Measurements from ENCODE around the gene KCNT1. TPM values are rescaled to one million over a fixed set of nuclear protein-coding genes. Genes with fewer than 3 reads are reported as not detected.

Gene KCNT1
- polyA plus RNA-seq, 2 of the 4 experiments (the other 2 are of a cell fraction): not detected

DNA sequence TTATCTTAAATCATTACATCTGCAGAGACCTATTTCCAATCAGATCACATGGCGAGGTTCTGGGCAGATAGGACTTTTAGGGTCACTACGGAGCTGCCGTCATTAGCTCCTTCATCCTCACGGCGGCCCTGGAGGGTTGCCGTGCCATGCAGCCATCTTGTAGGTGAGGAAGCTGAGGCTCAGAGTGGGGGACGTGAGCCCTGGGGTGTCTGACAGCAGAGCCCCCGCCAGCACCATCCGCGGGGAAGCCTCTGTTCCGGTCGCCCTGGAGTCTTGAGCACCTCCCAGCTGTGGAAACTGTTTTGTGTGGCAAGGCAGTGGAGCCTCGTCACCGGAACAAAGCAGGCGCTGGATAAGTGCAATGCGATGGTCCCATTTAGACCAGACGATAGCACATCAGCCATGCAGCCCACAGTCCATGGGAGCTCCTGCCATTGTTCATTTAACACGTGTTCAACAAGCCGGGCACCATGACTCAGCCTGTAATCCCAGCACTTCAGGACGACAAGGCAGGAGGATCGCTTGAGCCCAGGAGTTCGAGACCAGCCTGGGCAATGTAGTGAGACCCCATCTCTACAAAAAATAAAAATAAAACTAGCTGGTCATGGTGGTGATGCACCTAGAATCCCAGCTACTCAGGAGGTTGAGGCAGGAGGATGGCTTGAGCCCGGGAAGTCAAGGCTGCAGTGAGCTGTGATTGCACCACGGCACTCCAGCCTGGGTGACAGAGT is 61.9 kb downstream of the KCNT1 start:
- ChIA-PET POLR2A (no interaction called here), CTCF (interaction anchor here (1.1 to 1.2 kb wide), 2 partner anchors 14 to 34 kb away, joined by 3 to 5 read pairs; no protein-coding TSS in a partner anchor)
- ATAC-seq (no peak), DNase-seq (ENCODE audit: low read depth in 1 of 2, low spot score in 1 of 2) (no peak), FAIRE-seq (no peak)
- Histone ChIP-seq H3K27ac (no peak overlapping the region), H3K4me3 (no peak overlapping the region), H3K4me2 (no peak overlapping the region), H3K4me1 (no peaks in the 10 kb centered on the region), H3K9me3 (peaks cover 12% of the 10 kb centered on the region)
- WGBS (ENCODE audit: missing lambda C conversion rate): 47% methylated on average over 19 of the region's 24 CpGs
- TF ChIP-seq FOSL2 (IDR thresholded peaks at IDR 0.05) (no peak), FOSL2 (CRISPR knock-in tag; IDR thresholded peaks at IDR 0.05) (no peak)

- ChIA-PET CTCF (no interaction called here), POLR2A (no interaction called here)
- Histone ChIP-seq H3K27ac (no peak overlapping the region), H3K9me3 (peaks cover 12% of the 10 kb centered on the region), H3K4me2 (no peak overlapping the region), H3K4me1 (no peaks in the 10 kb centered on the region), H3K4me3 (no peak overlapping the region)
- ATAC-seq (no peak), FAIRE-seq (no peak), DNase-seq (ENCODE audit: low read depth in 1 of 2, low spot score in 1 of 2) (no peak)
- 70% methylated on average over 12 of the region's 19 CpGs for WGBS (ENCODE audit: missing lambda C conversion rate)
- TF ChIP-seq EHMT2 (IDR thresholded peaks at IDR 0.05; ENCODE audit: low read depth) (no peak), RCOR1 (IDR thresholded peaks at IDR 0.05; ENCODE audit: low read depth, low read length) (no peak), FOXS1 (CRISPR knock-in tag; IDR thresholded peaks at IDR 0.05) (no peak)
Measured at GRCh38 chr9:135764731-135765130, 62.7 kb downstream of the KCNT1 start.

DNA sequence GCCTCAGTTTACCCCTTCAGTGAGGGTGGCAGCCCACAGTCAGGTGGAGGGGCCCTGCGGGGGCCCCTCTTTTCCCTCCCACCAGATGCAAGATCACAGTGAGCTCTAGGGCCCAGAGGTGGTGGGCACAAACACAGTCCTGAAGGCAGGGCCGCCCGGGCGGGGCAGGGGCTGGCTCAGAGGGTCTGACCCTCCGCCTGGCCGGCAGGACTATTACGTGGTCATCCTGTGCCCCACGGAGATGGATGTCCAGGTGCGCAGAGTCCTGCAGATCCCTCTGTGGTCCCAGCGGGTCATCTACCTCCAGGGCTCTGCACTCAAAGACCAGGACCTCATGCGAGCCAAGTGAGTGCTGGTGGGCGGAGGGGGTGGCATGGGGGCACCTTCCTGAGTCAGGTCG is 63.4 kb downstream of the KCNT1 start:
- H3K4me3 ChIP-seq: no peak overlapping the region
- ATAC-seq (no peak), FAIRE-seq (no peak), DNase-seq (ENCODE audit: low read depth in 1 of 2, low spot score in 1 of 2) (no peak)
- H3K4me2 ChIP-seq: no peak overlapping the region
- no peaks in the 10 kb centered on the region for H3K4me1 ChIP-seq
- ChIA-PET CTCF (no interaction called here), POLR2A (no interaction called here)
- H3K9me3 ChIP-seq: peaks cover 12% of the 10 kb centered on the region
- no peak for TF ChIP-seq JUN (IDR thresholded peaks at IDR 0.05)
- TF ChIP-seq EP300 (IDR thresholded peaks at IDR 0.05): no peak
- TF ChIP-seq BHLHE40 (IDR thresholded peaks at IDR 0.05; ENCODE audit: low read depth, low read length): no peak
- TF ChIP-seq ATOH8 (CRISPR knock-in tag; IDR thresholded peaks at IDR 0.05; ENCODE audit: low read depth): no peak
- no peak for TF ChIP-seq ZSCAN20 (CRISPR knock-in tag; IDR thresholded peaks at IDR 0.05)
- no peak for TF ChIP-seq HDAC2 (IDR thresholded peaks at IDR 0.05)
- no peak for TF ChIP-seq ZNF302 (CRISPR knock-in tag; IDR thresholded peaks at IDR 0.05)
- no peak for TF ChIP-seq TP53 (CRISPR knock-in tag; IDR thresholded peaks at IDR 0.05)
- no peak for TF ChIP-seq CHD4 (IDR thresholded peaks at IDR 0.05; ENCODE audit: borderline replicate concordance)
- no peak for TF ChIP-seq CEBPB (IDR thresholded peaks at IDR 0.05)
- no peak for TF ChIP-seq HOXB13 (CRISPR knock-in tag; IDR thresholded peaks at IDR 0.05; ENCODE audit: low read depth)
- TF ChIP-seq KDM1A (IDR thresholded peaks at IDR 0.05; ENCODE audit: low read depth): no peak
- TF ChIP-seq, protein P1, sequence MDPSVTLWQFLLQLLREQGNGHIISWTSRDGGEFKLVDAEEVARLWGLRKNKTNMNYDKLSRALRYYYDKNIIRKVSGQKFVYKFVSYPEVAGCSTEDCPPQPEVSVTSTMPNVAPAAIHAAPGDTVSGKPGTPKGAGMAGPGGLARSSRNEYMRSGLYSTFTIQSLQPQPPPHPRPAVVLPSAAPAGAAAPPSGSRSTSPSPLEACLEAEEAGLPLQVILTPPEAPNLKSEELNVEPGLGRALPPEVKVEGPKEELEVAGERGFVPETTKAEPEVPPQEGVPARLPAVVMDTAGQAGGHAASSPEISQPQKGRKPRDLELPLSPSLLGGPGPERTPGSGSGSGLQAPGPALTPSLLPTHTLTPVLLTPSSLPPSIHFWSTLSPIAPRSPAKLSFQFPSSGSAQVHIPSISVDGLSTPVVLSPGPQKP (IDR thresholded peaks at IDR 0.05; ENCODE audit: low read depth, low read length): no peak
- H3K27ac ChIP-seq: no peak overlapping the region
- 51% methylated on average over 5 of the region's 13 CpGs for WGBS (ENCODE audit: missing lambda C conversion rate)

GRCh38 chr9:135766251-135766650 is 64.3 kb downstream of the KCNT1 start:
- CTCF ChIA-PET: interaction anchor here (0.8 kb wide), 1 partner anchor 13 kb away, joined by 3 read pairs; no protein-coding TSS in a partner anchor

More at GRCh38 chr9:135766251-135766650, 64.3 kb downstream of the KCNT1 start:
- FAIRE-seq (no peak), DNase-seq (ENCODE audit: low read depth in 1 of 2, low spot score in 1 of 2) (no peak), ATAC-seq (no peak)
- H3K27ac ChIP-seq: no peak overlapping the region
- 46% methylated on average over 3 of the region's 4 CpGs for WGBS (ENCODE audit: missing lambda C conversion rate)
- no peak overlapping the region for H3K4me2 ChIP-seq
- no peak for TF ChIP-seq MYC (IDR thresholded peaks at IDR 0.05; ENCODE audit: borderline replicate concordance, low read length)
- no peak for TF ChIP-seq FOXS1 (CRISPR knock-in tag; IDR thresholded peaks at IDR 0.05)
- no peak for TF ChIP-seq FOSL2 (IDR thresholded peaks at IDR 0.05)
- no peak for TF ChIP-seq FOSL2 (CRISPR knock-in tag; IDR thresholded peaks at IDR 0.05)
- no peak for TF ChIP-seq NPAS2 (CRISPR knock-in tag; IDR thresholded peaks at IDR 0.05; ENCODE audit: borderline replicate concordance)
- no peak for TF ChIP-seq HDAC2 (IDR thresholded peaks at IDR 0.05)
- TF ChIP-seq EHF (CRISPR knock-in tag; IDR thresholded peaks at IDR 0.05): no peak
- TF ChIP-seq CBX2 (IDR thresholded peaks at IDR 0.05; ENCODE audit: borderline replicate concordance, low read depth): no peak
- no peak for TF ChIP-seq HEYL (CRISPR knock-in tag; IDR thresholded peaks at IDR 0.05)
- TF ChIP-seq NR3C1 (IDR thresholded peaks at IDR 0.05): no peak
- no peak for TF ChIP-seq NFE2L2 (conservative IDR thresholded peaks at IDR 0.05; ENCODE audit: low read length)
- no peak for TF ChIP-seq ZC3H11A (IDR thresholded peaks at IDR 0.05)
- no peak for TF ChIP-seq CHD2 (IDR thresholded peaks at IDR 0.05; ENCODE audit: low read length, partially characterized antibody)
- TF ChIP-seq MAZ (IDR thresholded peaks at IDR 0.05; ENCODE audit: borderline replicate concordance, low read depth, low read length): no peak
- no peak for TF ChIP-seq FOSB (CRISPR knock-in tag; IDR thresholded peaks at IDR 0.05)
- H3K9me3 ChIP-seq: peaks cover 12% of the 10 kb centered on the region
- POLR2A ChIA-PET: no interaction called here
- H3K4me1 ChIP-seq: no peaks in the 10 kb centered on the region
- no peak overlapping the region for H3K4me3 ChIP-seq
